ENCODE measurements around the gene SCAMP4.
"Not testable (repeated sequence)": the region's sequence is repeated elsewhere in the genome, so short reads cannot be mapped to it uniquely, and the experiment has no call there.

The SCAMP4 gene

GRCh38 chr19:1866693-1867348 is 38.4 kb upstream of the SCAMP4 start:
- no peak for DNase-seq (ENCODE audit: low spot score)

GRCh38 chr19:1867349-1867724 is 37.9 kb upstream of the SCAMP4 start:
- no peak for DNase-seq (ENCODE audit: low spot score)

GRCh38 chr19:1868971-1869370 is 36.2 kb upstream of the SCAMP4 start:
- DNase-seq (ENCODE audit: low spot score): no peak

GRCh38 chr19:1871140-1871597 is 34.0 kb upstream of the SCAMP4 start:
- DNase-seq (ENCODE audit: low spot score): peak; percentile 89

GRCh38 chr19:1871630-1872029 is 33.6 kb upstream of the SCAMP4 start:
- no peak for DNase-seq (ENCODE audit: low spot score)

- DNase-seq (ENCODE audit: low spot score): no peak
These were observed 32.2 kb upstream of the SCAMP4 start for GRCh38 chr19:1872807-1873523.

GRCh38 chr19:1873524-1874473 is 31.4 kb upstream of the SCAMP4 start:
- DNase-seq (ENCODE audit: low spot score): no peak

GRCh38 chr19:1874554-1875185 is 30.5 kb upstream of the SCAMP4 start:
- no peak for DNase-seq (ENCODE audit: low spot score)

GRCh38 chr19:1875265-1875645 is 29.9 kb upstream of the SCAMP4 start:
- not testable (repeated sequence) for DNase-seq (ENCODE audit: low spot score)

GRCh38 chr19:1875646-1876495 is 29.3 kb upstream of the SCAMP4 start:
- DNase-seq (ENCODE audit: low spot score): peak; percentile 97

GRCh38 chr19:1876496-1877279 is 28.5 kb upstream of the SCAMP4 start:
- DNase-seq (ENCODE audit: low spot score): not testable (repeated sequence)

GRCh38 chr19:1877280-1877660 is 27.9 kb upstream of the SCAMP4 start:
- DNase-seq (ENCODE audit: low spot score): not testable (repeated sequence)

- not testable (repeated sequence) for DNase-seq (ENCODE audit: low spot score)
These were observed 26.6 kb upstream of the SCAMP4 start for GRCh38 chr19:1878583-1878982.

GRCh38 chr19:1879982-1880381 is 25.2 kb upstream of the SCAMP4 start:
- not testable (repeated sequence) for DNase-seq (ENCODE audit: low spot score)

- no peak for DNase-seq (ENCODE audit: low spot score)
These were observed 24.4 kb upstream of the SCAMP4 start for GRCh38 chr19:1880611-1881392.

GRCh38 chr19:1881393-1882088 is 23.7 kb upstream of the SCAMP4 start:
- not testable (repeated sequence) for DNase-seq (ENCODE audit: low spot score)

- no peak for DNase-seq (ENCODE audit: low spot score)
These were observed 23.0 kb upstream of the SCAMP4 start for GRCh38 chr19:1882089-1882785.
